ENCODE results near the gene NDUFA7. TPM values are rescaled to one million over a fixed set of nuclear protein-coding genes. Genes with fewer than 3 reads are reported as not detected.

Gene NDUFA7
- total RNA-seq, 4 donors from 2014 or later: 11.2 to 40.0 (median 18.6) TPM

DNA sequence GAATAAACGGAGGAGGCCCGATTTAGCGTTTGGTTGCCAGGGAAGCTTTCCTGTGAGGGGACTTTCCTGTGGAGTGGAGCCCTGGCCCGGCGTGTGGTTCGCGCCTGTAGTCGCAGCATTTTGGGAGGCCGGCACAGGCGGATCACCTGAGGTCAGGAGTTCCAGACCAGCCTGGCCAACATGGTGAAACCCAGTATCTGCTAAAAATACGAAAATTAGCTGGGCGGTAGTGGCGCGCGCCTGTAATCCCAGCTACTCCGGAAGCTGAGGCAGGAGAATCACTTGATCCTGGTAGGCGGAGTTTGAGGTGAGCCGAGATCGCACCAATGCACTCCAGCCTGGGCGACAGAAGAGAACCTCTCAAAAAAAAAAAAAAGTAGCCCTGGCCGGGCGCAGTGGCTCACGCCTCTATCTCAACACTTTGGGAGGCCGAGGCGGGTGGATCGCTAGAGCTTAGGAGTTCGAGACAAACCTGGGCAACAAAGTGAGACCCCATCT, 14.9 kb upstream of the NDUFA7 start:
- Histone ChIP-seq H3K27ac (no peak overlapping the region), H3K9me3 (no peaks in the 10 kb centered on the region), H3K4me1 (peaks cover 4 to 27% (median 17%) of the 10 kb centered on the region in 4 donors), H3K36me3 (no peaks in the 10 kb centered on the region), H3K4me3 (no peak overlapping the region), H3K27me3 (peaks cover 80% of the 10 kb centered on the region)
- in situ Hi-C loops (cut with MboI; ENCODE audit: low pct_ligation_motif_present in 1 of 4, low pct_unique_long_range_greater_than_20kb in 1 of 4, low sequenced_read_pairs in 3 of 4): no loop called here
- no peak for TF ChIP-seq POLR2A (IDR thresholded peaks at IDR 0.05)
- no peak for TF ChIP-seq POLR2AphosphoS5 (IDR thresholded peaks at IDR 0.05)
- TF ChIP-seq EP300 (IDR thresholded peaks at IDR 0.05; ENCODE audit: low read depth): no peak
- TF ChIP-seq, protein P1, sequence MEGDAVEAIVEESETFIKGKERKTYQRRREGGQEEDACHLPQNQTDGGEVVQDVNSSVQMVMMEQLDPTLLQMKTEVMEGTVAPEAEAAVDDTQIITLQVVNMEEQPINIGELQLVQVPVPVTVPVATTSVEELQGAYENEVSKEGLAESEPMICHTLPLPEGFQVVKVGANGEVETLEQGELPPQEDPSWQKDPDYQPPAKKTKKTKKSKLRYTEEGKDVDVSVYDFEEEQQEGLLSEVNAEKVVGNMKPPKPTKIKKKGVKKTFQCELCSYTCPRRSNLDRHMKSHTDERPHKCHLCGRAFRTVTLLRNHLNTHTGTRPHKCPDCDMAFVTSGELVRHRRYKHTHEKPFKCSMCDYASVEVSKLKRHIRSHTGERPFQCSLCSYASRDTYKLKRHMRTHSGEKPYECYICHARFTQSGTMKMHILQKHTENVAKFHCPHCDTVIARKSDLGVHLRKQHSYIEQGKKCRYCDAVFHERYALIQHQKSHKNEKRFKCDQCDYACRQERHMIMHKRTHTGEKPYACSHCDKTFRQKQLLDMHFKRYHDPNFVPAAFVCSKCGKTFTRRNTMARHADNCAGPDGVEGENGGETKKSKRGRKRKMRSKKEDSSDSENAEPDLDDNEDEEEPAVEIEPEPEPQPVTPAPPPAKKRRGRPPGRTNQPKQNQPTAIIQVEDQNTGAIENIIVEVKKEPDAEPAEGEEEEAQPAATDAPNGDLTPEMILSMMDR (IDR thresholded peaks at IDR 0.05): no peak
- DNase-seq: no peak
- WGBS, 2 donors (ENCODE audit: low coverage in 1 of 2): 25 to 57% methylated on average over 15 to 24 of the region's 27 CpGs
- intact Hi-C loops (cut with DNase I; ENCODE audit: low total_unique reads): no loop called here

DNA sequence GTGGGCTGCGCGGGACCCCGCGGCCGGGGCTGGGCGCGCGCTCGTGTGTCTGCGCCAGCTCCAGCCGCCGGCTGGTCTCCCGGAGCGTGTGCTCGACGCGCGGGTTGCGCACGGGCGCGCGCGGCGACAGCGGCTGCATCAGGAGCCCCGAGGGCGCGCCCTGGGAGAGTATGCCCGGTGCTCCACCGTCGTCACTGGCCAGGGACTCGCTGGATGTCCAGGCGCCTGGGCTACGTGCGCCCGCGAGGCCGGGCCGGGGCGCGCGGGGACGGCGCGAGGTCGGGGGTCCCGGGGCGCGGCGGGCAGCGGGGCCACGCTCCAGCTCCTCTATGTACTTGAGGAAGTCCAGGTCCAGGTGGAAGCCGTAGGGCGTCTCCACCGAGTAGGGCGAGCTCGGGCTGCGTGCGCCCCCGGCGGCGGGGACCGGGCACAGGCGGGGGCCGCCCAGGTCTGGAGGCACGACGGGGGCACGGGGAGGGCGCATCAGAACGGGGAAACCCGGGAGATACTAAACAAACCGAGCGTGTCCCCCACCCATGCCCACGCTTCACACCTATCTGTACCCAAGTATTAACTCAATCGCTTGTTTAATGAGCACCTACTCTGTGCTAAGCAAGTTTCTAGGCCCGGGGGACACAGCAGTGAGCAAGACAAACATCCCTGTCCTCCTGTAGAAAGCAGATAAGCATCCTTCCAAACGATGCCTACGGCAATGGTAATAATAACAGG, 14.3 kb upstream of the NDUFA7 start:
- Histone ChIP-seq H3K27ac (no peak overlapping the region), H3K9me3 (no peaks in the 10 kb centered on the region), H3K27me3 (peaks cover 75% of the 10 kb centered on the region), H3K4me1 (peaks cover 4 to 25% (median 17%) of the 10 kb centered on the region in 4 donors), H3K4me3 (peak overlapping the region in 3 of 4 donors; percentile 22 to 36 (median 30)), H3K36me3 (no peaks in the 10 kb centered on the region)
- no peak for TF ChIP-seq EP300 (IDR thresholded peaks at IDR 0.05; ENCODE audit: low read depth)
- no peak for TF ChIP-seq POLR2AphosphoS5 (IDR thresholded peaks at IDR 0.05)
- TF ChIP-seq, protein P1 (IDR thresholded peaks at IDR 0.05): no peak
- no peak for TF ChIP-seq POLR2A (IDR thresholded peaks at IDR 0.05)
- in situ Hi-C loops (cut with MboI; ENCODE audit: low pct_ligation_motif_present in 1 of 4, low pct_unique_long_range_greater_than_20kb in 1 of 4, low sequenced_read_pairs in 3 of 4) (no loop called here), intact Hi-C loops (cut with DNase I; ENCODE audit: low total_unique reads) (no loop called here)
- 13% methylated on average over 34 of the region's 79 CpGs; no CpG with 5 or more reads in 1 of the 2 donors for WGBS, 2 donors (ENCODE audit: low coverage in 1 of 2)
- DNase-seq: peak; percentile 20

GRCh38 chr19:8334458-8335342, 13.5 kb upstream of the NDUFA7 start:
- H3K4me3 ChIP-seq: peak overlapping the region in 3 of 4 donors; percentile 22 to 36 (median 30)
- 16% methylated on average over 49 of the region's 117 CpGs; no CpG with 5 or more reads in 1 of the 2 donors for WGBS, 2 donors (ENCODE audit: low coverage in 1 of 2)
- DNase-seq: peak; percentile 69
- intact Hi-C loops (cut with DNase I; ENCODE audit: low total_unique reads) (no loop called here), in situ Hi-C loops (cut with MboI; ENCODE audit: low pct_ligation_motif_present in 1 of 4, low pct_unique_long_range_greater_than_20kb in 1 of 4, low sequenced_read_pairs in 3 of 4) (no loop called here)
- TF ChIP-seq POLR2AphosphoS5 (IDR thresholded peaks at IDR 0.05) (no peak), EP300 (IDR thresholded peaks at IDR 0.05; ENCODE audit: low read depth) (no peak)
- H3K27me3 ChIP-seq: peaks cover 72% of the 10 kb centered on the region
- peaks cover 4 to 25% (median 17%) of the 10 kb centered on the region in 4 donors for H3K4me1 ChIP-seq
- H3K36me3 ChIP-seq: no peaks in the 10 kb centered on the region
- no peak overlapping the region for H3K27ac ChIP-seq
- no peaks in the 10 kb centered on the region for H3K9me3 ChIP-seq

- peaks cover 4 to 25% (median 17%) of the 10 kb centered on the region in 4 donors for H3K4me1 ChIP-seq
- no peak overlapping the region for H3K4me3 ChIP-seq
- 35% methylated on average over 11 of the region's 48 CpGs; no CpG with 5 or more reads in 1 of the 2 donors for WGBS, 2 donors (ENCODE audit: low coverage in 1 of 2)
- H3K36me3 ChIP-seq: no peaks in the 10 kb centered on the region
- no peak overlapping the region for H3K27ac ChIP-seq
- in situ Hi-C loops (cut with MboI; ENCODE audit: low pct_ligation_motif_present in 1 of 4, low pct_unique_long_range_greater_than_20kb in 1 of 4, low sequenced_read_pairs in 3 of 4): no loop called here
- H3K27me3 ChIP-seq: peaks cover 72% of the 10 kb centered on the region
- DNase-seq: no peak
- H3K9me3 ChIP-seq: no peaks in the 10 kb centered on the region
- intact Hi-C loops (cut with DNase I; ENCODE audit: low total_unique reads): no loop called here
- no peak for TF ChIP-seq POLR2AphosphoS5 (IDR thresholded peaks at IDR 0.05)
- TF ChIP-seq POLR2A (IDR thresholded peaks at IDR 0.05): no peak
- no peak for TF ChIP-seq EP300 (IDR thresholded peaks at IDR 0.05; ENCODE audit: low read depth)
- TF ChIP-seq, protein P1 (IDR thresholded peaks at IDR 0.05): no peak
These were observed 12.7 kb upstream of the NDUFA7 start for GRCh38 chr19:8333767-8334457.
